GM18951 (cell line): Measurements from ENCODE around the gene AAK1.
"Not testable (repeated sequence)": the region's sequence is repeated elsewhere in the genome, so short reads cannot be mapped to it uniquely, and the experiment has no call there.

Experiments used
- POLR2A ChIP-seq: IDR thresholded peaks from 4 replicates; pipeline ENCODE4 v1.6.1; 2011; ENCODE audit warnings: mild to moderate bottlenecking; ENCODE audit not compliant: insufficient read length, insufficient read depth; ENCODE audit errors: extremely low read depth
- in situ Hi-C: fragments of 300-500 bp; cut with MboI; formaldehyde crosslinking; loops from one replicate; pipeline ENCODE4 v1.12.0; 2022; ENCODE audit warnings: low sequenced_read_pairs, mixed read lengths, inconsistent platforms; ENCODE audit not compliant: unreplicated experiment

Gene AAK1

GRCh38 chr2:69612200-69612599 is 31.3 kb downstream of the AAK1 start:
- TF ChIP-seq POLR2A = no peak
- in situ Hi-C loops = no loop called here

- no peak for TF ChIP-seq POLR2A
- in situ Hi-C loops = no loop called here
Measured at GRCh38 chr2:69608109-69608508, 35.4 kb downstream of the AAK1 start.

GRCh38 chr2:69606771-69607170 is 36.8 kb downstream of the AAK1 start:
- in situ Hi-C loops = not testable (repeated sequence)

- no peak for TF ChIP-seq POLR2A
Measured at GRCh38 chr2:69605284-69605683, 38.3 kb downstream of the AAK1 start.

GRCh38 chr2:69604836-69605235 is 38.7 kb downstream of the AAK1 start:
- no peak for TF ChIP-seq POLR2A
- in situ Hi-C loops = no loop called here

More at GRCh38 chr2:69605284-69605683, 38.3 kb downstream of the AAK1 start:
- in situ Hi-C loops = no loop called here

- in situ Hi-C loops = no loop called here
- no peak for TF ChIP-seq POLR2A
Measured at GRCh38 chr2:69604026-69604678, 39.4 kb downstream of the AAK1 start.

GRCh38 chr2:69603146-69603743 is 40.3 kb downstream of the AAK1 start:
- TF ChIP-seq POLR2A = no peak
- in situ Hi-C loops = no loop called here

- no peak for TF ChIP-seq POLR2A
- in situ Hi-C loops = no loop called here
Measured at GRCh38 chr2:69601179-69601612, 42.3 kb downstream of the AAK1 start.

- TF ChIP-seq POLR2A = no peak
- in situ Hi-C loops = no loop called here
Measured at GRCh38 chr2:69600425-69600824, 43.1 kb downstream of the AAK1 start.

GRCh38 chr2:69597843-69598610 is 45.5 kb downstream of the AAK1 start:
- no peak for TF ChIP-seq POLR2A
- in situ Hi-C loops = no loop called here

GRCh38 chr2:69597105-69597504 is 46.4 kb downstream of the AAK1 start:
- no peak for TF ChIP-seq POLR2A
- in situ Hi-C loops = no loop called here

- TF ChIP-seq POLR2A = no peak
- in situ Hi-C loops = no loop called here
Measured at GRCh38 chr2:69594341-69594740, 49.2 kb downstream of the AAK1 start.

GRCh38 chr2:69592511-69592910 is 51.0 kb downstream of the AAK1 start:
- in situ Hi-C loops = no loop called here
- no peak for TF ChIP-seq POLR2A
